Endothelial cell (in vitro differentiated cells): Measurements from ENCODE around the gene TRABD2B. TPM values are rescaled to one million over a fixed set of nuclear protein-coding genes. Genes with fewer than 3 reads are reported as not detected.

ENCODE experiments used
- DNase-seq: peaks from one replicate; pipeline ENCODE4 v3.0.0; 2021; ENCODE audit warnings: low spot score
- H3K27ac Mint-ChIP-seq: one replicate; pipeline ENCODE4 v1.8.0; 2021; ENCODE audit warnings: mixed read lengths, inconsistent platforms; ENCODE audit not compliant: unreplicated experiment
- H3K27me3 Mint-ChIP-seq: one replicate; pipeline ENCODE4 v1.8.0; 2021; ENCODE audit warnings: mild to moderate bottlenecking, moderate library complexity, mixed read lengths, inconsistent platforms; ENCODE audit not compliant: unreplicated experiment
- H3K36me3 Mint-ChIP-seq: one replicate; pipeline ENCODE4 v1.8.0; 2021; ENCODE audit warnings: mild to moderate bottlenecking, low read depth, mixed read lengths, inconsistent platforms; ENCODE audit not compliant: unreplicated experiment
- H3K4me1 Mint-ChIP-seq: one replicate; pipeline ENCODE4 v1.8.0; 2021; ENCODE audit warnings: mild to moderate bottlenecking, mixed read lengths, inconsistent platforms; ENCODE audit not compliant: unreplicated experiment
- H3K4me3 Mint-ChIP-seq: one replicate; pipeline ENCODE4 v1.8.0; 2021; ENCODE audit warnings: mild to moderate bottlenecking, mixed read lengths, inconsistent platforms; ENCODE audit not compliant: unreplicated experiment
- H3K9me3 Mint-ChIP-seq: one replicate; pipeline ENCODE4 v1.8.0; 2021; ENCODE audit warnings: mixed read lengths, inconsistent platforms; ENCODE audit not compliant: unreplicated experiment
- total RNA-seq: library from RNA; stranded (reverse); fragmentation: NEBNext Ultra II Directional; extraction: Animal tissue kit (Norgen Biotek cat#: 25700); gene quantifications from one replicate; pipeline ENCODE4 v1.2.1, GENCODE V29; 2021; ENCODE audit not compliant: unreplicated experiment
- TF ChIP-seq, protein P1 (sequence below): fragments of 200-600 bp; sonication (generic); IDR thresholded peaks from one replicate; pipeline ENCODE4 v1.5.0; 2021; ENCODE audit warnings: antibody characterized with exemption; ENCODE audit not compliant: unreplicated experiment

Gene TRABD2B
- total RNA-seq, 1 donor from 2014 or later: 1.0 TPM

- Mint-ChIP-seq H3K27ac (no peak overlapping the region), H3K4me1 (peaks cover 5% of the 10 kb centered on the region), H3K27me3 (peaks cover 6% of the 10 kb centered on the region), H3K36me3 (no peaks in the 10 kb centered on the region), H3K9me3 (no peaks in the 10 kb centered on the region), H3K4me3 (no peak overlapping the region)
- TF ChIP-seq, protein P1, sequence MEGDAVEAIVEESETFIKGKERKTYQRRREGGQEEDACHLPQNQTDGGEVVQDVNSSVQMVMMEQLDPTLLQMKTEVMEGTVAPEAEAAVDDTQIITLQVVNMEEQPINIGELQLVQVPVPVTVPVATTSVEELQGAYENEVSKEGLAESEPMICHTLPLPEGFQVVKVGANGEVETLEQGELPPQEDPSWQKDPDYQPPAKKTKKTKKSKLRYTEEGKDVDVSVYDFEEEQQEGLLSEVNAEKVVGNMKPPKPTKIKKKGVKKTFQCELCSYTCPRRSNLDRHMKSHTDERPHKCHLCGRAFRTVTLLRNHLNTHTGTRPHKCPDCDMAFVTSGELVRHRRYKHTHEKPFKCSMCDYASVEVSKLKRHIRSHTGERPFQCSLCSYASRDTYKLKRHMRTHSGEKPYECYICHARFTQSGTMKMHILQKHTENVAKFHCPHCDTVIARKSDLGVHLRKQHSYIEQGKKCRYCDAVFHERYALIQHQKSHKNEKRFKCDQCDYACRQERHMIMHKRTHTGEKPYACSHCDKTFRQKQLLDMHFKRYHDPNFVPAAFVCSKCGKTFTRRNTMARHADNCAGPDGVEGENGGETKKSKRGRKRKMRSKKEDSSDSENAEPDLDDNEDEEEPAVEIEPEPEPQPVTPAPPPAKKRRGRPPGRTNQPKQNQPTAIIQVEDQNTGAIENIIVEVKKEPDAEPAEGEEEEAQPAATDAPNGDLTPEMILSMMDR: no peak
- DNase-seq: no peak
Observed at GRCh38 chr1:47875036-47875435, 122.1 kb downstream of the TRABD2B start.

- peaks cover 6% of the 10 kb centered on the region for H3K27me3 Mint-ChIP-seq
- H3K4me3 Mint-ChIP-seq: no peak overlapping the region
- H3K9me3 Mint-ChIP-seq: no peaks in the 10 kb centered on the region
- TF ChIP-seq, protein P1: no peak
- H3K36me3 Mint-ChIP-seq: no peaks in the 10 kb centered on the region
- H3K27ac Mint-ChIP-seq: no peak overlapping the region
- DNase-seq: no peak
- H3K4me1 Mint-ChIP-seq: peaks cover 5% of the 10 kb centered on the region
Observed at GRCh38 chr1:47873337-47873736, 123.8 kb downstream of the TRABD2B start.

- TF ChIP-seq, protein P1: no peak
- Mint-ChIP-seq H3K9me3 (no peaks in the 10 kb centered on the region), H3K36me3 (no peaks in the 10 kb centered on the region), H3K27ac (no peak overlapping the region), H3K4me1 (peaks cover 8% of the 10 kb centered on the region), H3K27me3 (peaks cover 6% of the 10 kb centered on the region), H3K4me3 (no peak overlapping the region)
- no peak for DNase-seq
Observed at GRCh38 chr1:47872886-47873285, 124.3 kb downstream of the TRABD2B start.

DNA sequence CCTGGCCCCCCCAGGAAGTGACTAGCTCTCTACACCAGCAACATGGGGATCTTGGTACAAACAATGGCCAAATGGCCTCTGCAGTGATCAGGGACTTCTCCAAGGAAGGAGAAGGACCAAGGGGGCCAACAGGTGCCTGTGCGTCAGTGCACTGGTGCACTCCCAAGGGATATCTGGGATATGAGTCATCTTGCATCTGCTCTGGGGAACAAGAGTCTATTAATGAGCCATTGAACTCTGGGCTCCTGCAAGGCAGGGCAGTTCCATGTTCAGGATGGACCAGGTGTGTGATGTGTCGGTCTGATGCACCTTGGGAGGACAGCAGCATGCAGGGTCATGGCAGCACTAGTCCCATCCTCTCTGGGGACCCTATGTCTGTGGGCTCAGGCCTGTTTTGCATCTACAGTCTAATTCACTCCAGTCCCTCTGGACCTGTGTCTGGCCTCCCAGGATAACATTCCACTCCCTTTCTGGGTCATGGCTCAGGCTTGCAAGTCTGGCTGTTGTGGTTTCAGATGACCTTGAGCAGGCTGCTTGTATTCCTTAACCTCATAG lies 125.3 kb downstream of the TRABD2B start:
- H3K27ac Mint-ChIP-seq: no peak overlapping the region
- H3K36me3 Mint-ChIP-seq: no peaks in the 10 kb centered on the region
- peaks cover 10% of the 10 kb centered on the region for H3K27me3 Mint-ChIP-seq
- no peaks in the 10 kb centered on the region for H3K9me3 Mint-ChIP-seq
- DNase-seq: no peak
- H3K4me1 Mint-ChIP-seq: peaks cover 18% of the 10 kb centered on the region
- TF ChIP-seq, protein P1: no peak
- H3K4me3 Mint-ChIP-seq: no peak overlapping the region

DNA sequence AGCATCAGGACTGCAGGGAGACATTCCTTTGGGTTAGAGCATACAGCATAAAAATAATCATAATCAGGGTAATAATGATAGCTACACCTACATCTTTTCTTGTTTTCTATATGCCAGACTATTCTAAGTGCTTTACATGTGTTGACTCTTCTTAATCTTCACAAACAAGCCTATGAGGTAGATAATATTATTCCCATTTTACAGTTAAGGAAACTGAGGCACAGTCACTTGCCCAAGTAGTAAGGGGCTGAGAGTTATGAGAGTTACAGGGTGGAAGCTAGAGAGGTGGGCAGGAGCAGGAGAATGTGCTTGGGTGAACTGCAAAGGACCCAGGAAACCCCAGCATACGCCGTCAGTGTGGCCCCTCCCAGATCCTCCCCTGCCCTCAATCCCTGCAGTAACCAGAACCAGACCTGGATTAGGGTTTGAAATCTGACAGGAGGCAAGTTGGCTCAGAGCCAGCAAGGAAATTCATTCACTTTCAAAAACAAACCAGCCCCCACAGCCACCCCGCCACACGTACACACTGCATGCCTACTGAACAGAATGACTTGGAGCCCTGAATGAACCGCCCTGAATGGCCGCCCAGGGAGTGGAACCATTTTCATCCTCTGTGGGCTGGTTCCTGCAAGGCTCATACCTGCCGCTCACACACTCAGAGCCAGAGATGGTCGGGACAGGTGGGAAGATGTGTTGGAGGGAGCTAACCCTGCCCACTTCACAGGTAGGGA lies 126.1 kb downstream of the TRABD2B start:
- H3K9me3 Mint-ChIP-seq: no peaks in the 10 kb centered on the region
- H3K36me3 Mint-ChIP-seq: no peaks in the 10 kb centered on the region
- H3K27me3 Mint-ChIP-seq: peaks cover 10% of the 10 kb centered on the region
- no peak overlapping the region for H3K4me3 Mint-ChIP-seq
- no peak overlapping the region for H3K27ac Mint-ChIP-seq
- H3K4me1 Mint-ChIP-seq: peaks cover 23% of the 10 kb centered on the region
- TF ChIP-seq, protein P1: no peak
- DNase-seq: no peak
